NT2/D1 (cell line): Measurements from ENCODE around the gene RREB1.

Source experiments
- DNase-seq: peaks from one replicate; pipeline ENCODE4 v3.0.0-alpha.2; 2011; ENCODE audit warnings: low read depth, low spot score
- H3K27me3 ChIP-seq: 2 replicates; pipeline ENCODE4 v1.6.0; 2011; ENCODE audit warnings: mild to moderate bottlenecking; ENCODE audit not compliant: insufficient read length, insufficient read depth
- H3K36me3 ChIP-seq: 2 replicates; pipeline ENCODE4 v1.6.1; 2011; ENCODE audit warnings: mild to moderate bottlenecking, low read length, mixed read lengths; ENCODE audit not compliant: insufficient read depth, insufficient read length
- H3K4me1 ChIP-seq: 2 replicates; pipeline ENCODE4 v1.5.1; 2011; ENCODE audit not compliant: insufficient read depth, insufficient read length
- H3K4me3 ChIP-seq: 2 replicates; pipeline ENCODE4 v1.5.1; 2011; ENCODE audit warnings: low read depth; ENCODE audit not compliant: insufficient read length
- H3K9ac ChIP-seq: 2 replicates; pipeline ENCODE4 v1.6.0; 2011; ENCODE audit warnings: low read depth; ENCODE audit not compliant: insufficient read length
- H3K9me3 ChIP-seq: 2 replicates; pipeline ENCODE4 v1.5.1; 2011; ENCODE audit warnings: mild to moderate bottlenecking, low read length; ENCODE audit not compliant: insufficient read depth
- SUZ12 ChIP-seq: IDR thresholded peaks from 2 replicates; pipeline ENCODE4 v1.6.1; 2011; ENCODE audit not compliant: insufficient read length, insufficient read depth; ENCODE audit errors: extremely low read depth
- YY1 ChIP-seq: IDR thresholded peaks from 2 replicates; pipeline ENCODE4 v1.6.1; 2011; ENCODE audit not compliant: insufficient read length, insufficient read depth
- ZNF274 ChIP-seq: IDR thresholded peaks from 2 replicates; pipeline ENCODE4 v1.6.1; 2011; ENCODE audit warnings: mild to moderate bottlenecking, low read depth, low read length

The RREB1 gene

DNA sequence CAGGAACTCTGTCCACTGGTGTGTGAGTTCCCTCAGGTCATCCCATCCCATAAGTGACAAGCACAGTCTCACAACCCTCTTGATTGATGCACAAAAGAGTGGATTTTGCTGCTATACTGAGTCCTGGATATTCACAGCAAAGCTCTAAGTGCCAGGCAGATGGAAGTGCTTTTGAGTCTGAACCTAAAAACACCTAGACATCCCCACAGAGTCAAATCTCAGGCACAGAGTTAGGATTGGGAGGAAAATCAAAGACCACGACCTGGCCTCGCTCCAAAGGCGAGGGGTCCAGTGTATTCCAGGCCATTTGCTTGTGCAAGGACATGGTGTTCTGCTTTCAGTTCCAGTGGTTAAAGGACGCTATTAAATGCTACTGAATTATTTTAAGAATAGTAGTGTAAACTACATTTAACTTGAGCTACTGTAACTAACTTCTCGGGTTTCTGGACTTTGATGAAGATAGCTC, 56.8 kb downstream of the RREB1 start:
- no peak for DNase-seq
- no peak overlapping the region for H3K4me3 ChIP-seq
- TF ChIP-seq ZNF274 (no peak), SUZ12 (no peak), YY1 (no peak)
- no peak overlapping the region for H3K9ac ChIP-seq
- H3K9me3 ChIP-seq: no peaks in the 10 kb centered on the region
- H3K36me3 ChIP-seq: no peaks in the 10 kb centered on the region
- H3K27me3 ChIP-seq: no peaks in the 10 kb centered on the region
- H3K4me1 ChIP-seq: peaks cover 12% of the 10 kb centered on the region

DNA sequence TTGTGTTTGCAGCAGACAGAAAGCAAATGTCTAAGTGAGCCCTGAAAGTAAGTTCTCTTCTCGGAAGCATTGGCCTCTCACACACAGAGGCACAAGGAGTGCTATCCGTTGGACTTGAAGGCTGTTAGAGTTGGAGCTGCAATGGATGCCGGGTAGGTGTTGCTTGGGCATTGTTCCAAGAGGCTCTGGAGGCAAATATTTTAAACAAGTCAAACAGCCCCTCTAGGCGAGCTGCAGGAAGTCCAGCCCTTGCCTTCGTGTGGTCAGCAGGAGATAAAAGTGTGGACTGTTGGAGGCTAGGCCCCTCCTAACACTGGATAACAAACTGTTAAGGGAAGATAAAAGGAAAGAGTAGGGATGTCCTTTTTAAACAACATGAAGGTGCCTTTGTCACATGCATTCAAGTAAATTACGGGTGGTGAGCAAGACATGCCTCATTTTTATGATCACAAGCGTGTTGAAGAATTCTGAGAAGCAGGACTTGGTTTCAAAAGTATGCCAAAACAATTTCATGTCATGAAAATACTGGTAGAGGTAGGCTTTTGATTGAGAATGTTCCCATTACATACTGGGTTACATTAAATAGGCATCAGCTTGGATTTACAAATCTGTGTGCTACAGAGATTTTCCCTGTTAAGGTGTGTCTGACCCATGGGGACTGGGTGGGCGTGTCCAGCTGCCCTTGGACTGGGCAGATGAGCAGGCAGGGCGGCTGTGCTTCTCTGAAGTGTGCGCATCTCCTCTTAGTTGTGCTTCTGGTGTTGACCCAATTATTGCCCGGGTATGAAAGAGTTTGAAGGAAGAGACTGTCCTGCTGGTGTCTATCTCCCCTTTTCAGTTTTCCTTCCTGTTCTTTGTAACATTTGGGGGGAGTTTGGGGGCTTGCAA, 57.5 kb downstream of the RREB1 start:
- Histone ChIP-seq H3K4me3 (no peak overlapping the region), H3K9ac (no peak overlapping the region), H3K4me1 (peaks cover 12% of the 10 kb centered on the region), H3K27me3 (no peaks in the 10 kb centered on the region), H3K36me3 (no peaks in the 10 kb centered on the region), H3K9me3 (no peaks in the 10 kb centered on the region)
- no peak for TF ChIP-seq ZNF274
- no peak for TF ChIP-seq YY1
- TF ChIP-seq SUZ12: no peak
- no peak for DNase-seq

DNA sequence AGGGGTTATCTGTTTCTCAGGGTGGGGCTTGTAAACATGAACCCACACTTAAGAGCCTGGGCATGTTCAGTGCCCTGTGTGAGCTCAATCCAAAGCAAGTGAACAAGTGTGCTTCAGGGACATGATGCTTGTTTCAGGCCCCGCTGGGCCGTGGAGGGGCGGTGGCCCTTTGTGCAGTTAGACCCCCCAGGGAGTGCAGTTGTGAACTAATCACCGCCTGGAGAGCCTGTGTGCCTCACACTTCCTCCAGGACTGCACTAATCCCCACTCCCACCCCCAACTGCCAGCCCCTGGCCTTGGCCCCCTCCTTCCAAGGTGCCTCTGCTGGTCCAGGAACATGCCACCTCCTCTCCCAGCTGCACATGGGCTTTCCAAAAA, 58.1 kb downstream of the RREB1 start:
- Histone ChIP-seq H3K9ac (no peak overlapping the region), H3K27me3 (no peaks in the 10 kb centered on the region), H3K4me3 (no peak overlapping the region), H3K36me3 (no peaks in the 10 kb centered on the region), H3K4me1 (peaks cover 15% of the 10 kb centered on the region), H3K9me3 (no peaks in the 10 kb centered on the region)
- DNase-seq: no peak
- no peak for TF ChIP-seq ZNF274
- TF ChIP-seq SUZ12: no peak
- no peak for TF ChIP-seq YY1

DNA sequence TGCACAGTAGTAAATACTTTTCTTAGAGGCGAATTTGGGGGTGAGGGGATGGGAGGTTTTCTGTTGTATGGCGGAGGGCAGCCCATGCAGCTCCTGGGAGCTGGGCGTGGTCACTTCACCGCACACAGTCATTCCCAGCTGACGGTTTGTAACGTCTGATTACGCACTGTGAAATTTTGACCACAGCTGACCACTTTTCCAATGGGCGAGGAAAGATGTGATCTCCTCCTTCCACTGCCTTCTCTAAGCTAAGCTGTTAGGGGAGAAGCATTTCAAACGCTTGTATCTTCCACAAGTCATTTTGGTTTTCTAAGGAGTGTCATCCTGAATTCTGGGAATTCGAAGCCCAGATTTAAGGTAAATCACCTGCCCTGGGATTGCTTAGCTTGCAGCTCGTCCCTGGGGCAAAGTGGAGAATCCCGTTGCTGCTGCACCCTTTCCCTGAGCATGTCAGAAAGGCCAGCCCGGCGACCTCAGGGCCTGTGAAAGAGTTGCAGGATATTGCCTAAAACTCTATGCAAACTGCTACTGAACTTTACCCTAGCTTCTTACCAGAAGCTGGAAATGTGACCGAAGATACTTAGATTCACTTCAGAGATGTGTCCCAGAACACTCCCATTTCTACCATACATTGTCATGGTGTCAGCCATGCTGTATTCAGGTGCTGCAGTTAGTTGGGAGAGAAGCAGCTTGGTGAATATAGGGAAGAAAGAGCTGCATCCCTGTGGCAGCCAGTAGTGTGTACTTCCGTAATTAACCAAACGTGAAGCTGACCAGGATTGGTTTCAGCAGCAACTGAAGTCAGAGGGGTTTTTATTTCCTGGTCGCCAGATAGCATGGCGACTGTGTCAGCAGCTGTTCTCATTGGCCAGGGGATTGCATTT, 58.9 kb downstream of the RREB1 start:
- no peaks in the 10 kb centered on the region for H3K9me3 ChIP-seq
- peaks cover 23% of the 10 kb centered on the region for H3K4me1 ChIP-seq
- H3K9ac ChIP-seq: no peak overlapping the region
- TF ChIP-seq ZNF274 (no peak), SUZ12 (no peak), YY1 (no peak)
- no peak for DNase-seq
- H3K27me3 ChIP-seq: no peaks in the 10 kb centered on the region
- no peak overlapping the region for H3K4me3 ChIP-seq
- no peaks in the 10 kb centered on the region for H3K36me3 ChIP-seq

DNA sequence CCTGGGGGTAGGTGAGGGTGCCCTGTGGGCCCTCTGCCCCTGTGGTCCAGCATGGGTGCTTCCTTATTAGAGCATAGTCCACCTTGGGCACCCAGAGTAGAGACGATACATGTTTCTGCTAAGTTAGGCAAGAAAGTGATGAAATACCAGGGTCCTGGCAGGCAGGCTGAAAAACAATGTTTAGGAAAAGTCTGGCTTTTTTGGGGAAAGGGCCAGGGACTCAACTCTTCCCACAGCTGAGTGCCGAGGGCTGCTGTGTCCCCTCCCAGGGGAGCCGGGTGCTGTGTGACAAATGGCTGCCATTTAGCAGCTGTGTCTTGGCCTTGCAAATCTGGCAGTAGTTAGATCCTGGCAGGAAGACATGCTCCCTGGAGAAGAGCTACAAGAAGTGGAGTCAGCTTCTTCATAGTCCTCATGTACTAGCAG, 61.5 kb downstream of the RREB1 start:
- TF ChIP-seq SUZ12: no peak
- no peak for TF ChIP-seq YY1
- no peak for TF ChIP-seq ZNF274
- Histone ChIP-seq H3K9me3 (no peaks in the 10 kb centered on the region), H3K36me3 (no peaks in the 10 kb centered on the region), H3K4me1 (peaks cover 29% of the 10 kb centered on the region), H3K9ac (no peak overlapping the region), H3K4me3 (no peak overlapping the region), H3K27me3 (no peaks in the 10 kb centered on the region)
- DNase-seq: no peak

DNA sequence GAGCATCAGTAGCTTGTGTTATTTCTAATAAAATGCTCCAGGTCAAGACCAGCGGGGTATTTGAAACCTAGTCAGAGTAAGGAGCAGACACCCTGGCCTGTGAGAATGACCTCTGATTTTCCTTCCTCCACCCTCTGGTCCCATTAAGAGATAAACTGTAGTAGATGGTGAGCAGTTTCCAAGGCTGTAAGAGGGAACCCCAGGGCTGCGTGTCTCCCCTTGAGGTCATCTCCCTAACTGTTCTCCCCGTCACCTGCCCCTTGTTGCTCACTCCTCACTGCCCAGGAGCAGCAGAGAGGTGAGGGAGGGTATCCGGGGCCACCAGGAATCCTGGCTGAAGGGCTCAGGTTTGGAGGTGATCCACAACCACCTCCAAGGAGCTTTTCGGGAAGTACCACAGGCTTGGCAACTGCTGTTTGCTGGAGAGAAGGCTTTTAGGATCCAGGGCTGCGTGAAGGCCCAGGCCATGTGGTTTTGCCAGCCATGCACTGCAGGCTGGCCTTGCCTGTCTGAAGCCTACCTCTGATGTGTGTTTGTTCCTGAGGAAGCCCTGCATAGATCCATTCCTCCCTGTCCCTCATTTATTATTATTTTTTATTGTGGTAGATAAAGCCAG, 62.5 kb downstream of the RREB1 start:
- H3K27me3 ChIP-seq: no peaks in the 10 kb centered on the region
- no peaks in the 10 kb centered on the region for H3K9me3 ChIP-seq
- H3K4me1 ChIP-seq: peaks cover 26% of the 10 kb centered on the region
- H3K36me3 ChIP-seq: no peaks in the 10 kb centered on the region
- peak overlapping the region; percentile 42 for H3K9ac ChIP-seq
- no peak overlapping the region for H3K4me3 ChIP-seq
- no peak for TF ChIP-seq SUZ12
- no peak for TF ChIP-seq ZNF274
- no peak for TF ChIP-seq YY1
- DNase-seq: no peak
